ENCODE data around the gene CCM2. TPM values are rescaled to one million over a fixed set of nuclear protein-coding genes. Genes with fewer than 3 reads are reported as not detected.

CCM2 gene
- total and polyA plus RNA-seq, 2 of the 8 experiments (the other 6 are each of a cell fraction or from before 2014, with no cell fraction given) = 31.6 to 41.2 TPM

DNA sequence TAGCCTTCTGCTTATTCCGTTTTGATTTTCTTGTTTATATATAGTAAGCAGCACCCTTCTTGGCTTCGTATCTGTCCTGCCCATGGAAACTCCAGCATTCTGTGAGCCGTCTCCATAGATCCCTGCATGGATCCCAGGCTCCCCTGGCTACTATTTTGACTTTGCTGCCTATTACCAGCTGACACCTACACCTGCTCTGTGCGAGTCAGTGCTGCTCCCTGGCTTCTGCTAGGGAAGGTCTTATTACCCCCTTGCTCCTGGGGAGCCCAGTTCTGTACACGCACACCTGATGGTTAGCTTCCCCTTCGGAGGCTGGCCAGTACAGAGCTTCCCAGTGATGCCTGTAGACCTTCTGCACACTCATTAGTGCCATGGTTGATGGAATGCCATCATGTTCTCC is 53.4 kb downstream of the CCM2 start:
- Histone ChIP-seq H3K4me1 (replicated peaks in 1 of 4; ENCODE audit: control insufficient read depth in 3 of 4, insufficient read depth in 4 of 4, low read length in 3 of 4) (no peaks in the 10 kb centered on the region), H3K4me2 (ENCODE audit: insufficient read depth in 1 of 2, low read depth in 2 of 2, low read length in 2 of 2) (no peak overlapping the region), H2BK5ac (ENCODE audit: low read depth, low read length) (no peak overlapping the region), H2AK5ac (ENCODE audit: low read depth, low read length) (no peak overlapping the region), H3K4me3 (ENCODE audit: extremely low read depth in 1 of 4, insufficient read depth in 2 of 4, low read depth in 3 of 4, low read length in 4 of 4) (no peak overlapping the region), H2BK12ac (ENCODE audit: low read depth, low read length) (no peak overlapping the region), H3K36me3 (ENCODE audit: control insufficient read depth in 2 of 4, insufficient read depth in 4 of 4, low read length in 3 of 4) (peaks cover 0 to 3% (median 0%) of the 10 kb centered on the region in 4 experiments; a peak in 1 of 8 replicates), H4K8ac (ENCODE audit: extremely low read depth, insufficient read depth, low read length) (no peak overlapping the region), H3K18ac (ENCODE audit: extremely low read depth, low read length) (no peak overlapping the region), H3K56ac (replicated peaks; ENCODE audit: insufficient read length, low read depth, low read length) (no peak overlapping the region), H3K27me3 (replicated peaks in 1 of 4; ENCODE audit: control insufficient read depth in 3 of 4, extremely low read depth in 1 of 4, insufficient read depth in 3 of 4, low read length in 3 of 4) (no peaks in the 10 kb centered on the region), H3K79me2 (ENCODE audit: control insufficient read depth in 1 of 2, insufficient read depth in 2 of 2, low read length in 2 of 2) (no peaks in the 10 kb centered on the region), H3K14ac (ENCODE audit: insufficient read length) (no peak overlapping the region), H3K4ac (replicated peaks; ENCODE audit: insufficient read length, low read depth, low read length) (no peak overlapping the region), H2BK15ac (ENCODE audit: low read length) (no peak overlapping the region), H3K9me3 (ENCODE audit: insufficient read depth in 2 of 2, low read depth in 1 of 2, low read length in 1 of 2) (no peaks in the 10 kb centered on the region), H4K20me1 (replicated peaks in 1 of 2; ENCODE audit: control insufficient read depth in 1 of 2, insufficient read depth in 2 of 2, low read length in 2 of 2) (peaks cover 2 to 7% of the 10 kb centered on the region in 2 experiments), H2BK20ac (ENCODE audit: low read length) (no peak overlapping the region), H4K5ac (ENCODE audit: insufficient read length, low read depth, low read length) (no peak overlapping the region), H3K23me2 (ENCODE audit: low read depth, low read length) (no peaks in the 10 kb centered on the region), H2BK120ac (replicated peaks; ENCODE audit: low read depth, low read length) (no peak overlapping the region), H4K91ac (replicated peaks; ENCODE audit: insufficient read length, low read length) (no peak overlapping the region), H3K23ac (ENCODE audit: insufficient read length) (no peak overlapping the region), H3K27ac (ENCODE audit: low read depth, low read length) (no peak overlapping the region), H2AFZ (ENCODE audit: low read length) (no peak overlapping the region), H3K79me1 (ENCODE audit: low read depth, low read length) (no peaks in the 10 kb centered on the region; the same call in 1 of the 2 replicates), H3K9ac (replicated peaks in 1 of 4; ENCODE audit: extremely low read depth in 1 of 4, low read depth in 3 of 4, low read length in 3 of 4) (no peak overlapping the region)
- ChIA-PET POLR2A (ENCODE audit: partially characterized antibody) (interaction anchor here (1.0 to 1.8 kb wide), 3 partner anchors 10 to 18 kb away, joined by 3 to 6 read pairs (median 3); no protein-coding TSS in a partner anchor), CTCF (ENCODE audit: partially characterized antibody) (interaction anchor here (1.1 to 1.7 kb wide), 2 partner anchors 12 to 80 kb away, joined by 3 to 5 read pairs; no protein-coding TSS in a partner anchor)
- DNase-seq (ENCODE audit: low read depth in 1 of 2, low spot score in 2 of 2) (no peak), FAIRE-seq (no peak)
- 83% methylated on average over 6 of the region's 6 CpGs; no CpG with 5 or more reads in 1 of the 2 experiments for WGBS, 2 experiments (ENCODE audit: extremely low coverage in 1 of 2, insufficient coverage in 1 of 2, insufficient read length in 1 of 2, insufficient replicate concordance in 2 of 2, low coverage in 1 of 2, low lambda C conversion rate in 2 of 2, missing lambda C conversion rate in 1 of 2)
- TF ChIP-seq SAP30 (IDR thresholded peaks at IDR 0.05; ENCODE audit: insufficient read depth, insufficient replicate concordance, low read length) (no peak), CHD1 (IDR thresholded peaks at IDR 0.05; ENCODE audit: low read depth, low read length) (no peak), SIRT6 (IDR thresholded peaks at IDR 0.05; ENCODE audit: low read length) (no peak), NANOG (IDR thresholded peaks at IDR 0.05; ENCODE audit: insufficient read depth, low read depth, low read length, poor library complexity, severe bottlenecking) (no peak), SP2 (IDR thresholded peaks at IDR 0.05; ENCODE audit: low read length) (no peak), EZH2 (IDR thresholded peaks at IDR 0.05; ENCODE audit: low read depth, low read length, severe bottlenecking) (no peak), RAD21 (IDR thresholded peaks at IDR 0.05 in 1 of 2, conservative IDR thresholded peaks at IDR 0.05 in 1 of 2; ENCODE audit: low read depth in 2 of 2, low read length in 2 of 2) (no peak), PHF8 (conservative IDR thresholded peaks at IDR 0.05; ENCODE audit: low read depth, low read length) (no peak), POU5F1 (IDR thresholded peaks at IDR 0.05; ENCODE audit: low read depth, low read length) (no peak), SIN3A (conservative IDR thresholded peaks at IDR 0.05 in 1 of 2, IDR thresholded peaks at IDR 0.05 in 1 of 2; ENCODE audit: low read depth in 1 of 2, low read length in 2 of 2) (no peak), JUND (IDR thresholded peaks at IDR 0.05; ENCODE audit: low read length) (no peak), YY1 (IDR thresholded peaks at IDR 0.05; ENCODE audit: low read depth, low read length) (no peak)
- TF ChIP-seq, protein P1, sequence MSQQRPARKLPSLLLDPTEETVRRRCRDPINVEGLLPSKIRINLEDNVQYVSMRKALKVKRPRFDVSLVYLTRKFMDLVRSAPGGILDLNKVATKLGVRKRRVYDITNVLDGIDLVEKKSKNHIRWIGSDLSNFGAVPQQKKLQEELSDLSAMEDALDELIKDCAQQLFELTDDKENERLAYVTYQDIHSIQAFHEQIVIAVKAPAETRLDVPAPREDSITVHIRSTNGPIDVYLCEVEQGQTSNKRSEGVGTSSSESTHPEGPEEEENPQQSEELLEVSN (IDR thresholded peaks at IDR 0.05) = no peak

Data from H1 (cell line).